ENCODE measurements around the gene MUC4.

GRCh38 chr3:195835791-195836190 lies 24.1 kb upstream of the MUC4 start:
- TF ChIP-seq CTCF (conservative IDR thresholded peaks at IDR 0.05; ENCODE audit: low read depth, low read length) (no peak), POLR2A (IDR thresholded peaks at IDR 0.05; ENCODE audit: low read depth, low read length) (no peak), MAZ (IDR thresholded peaks at IDR 0.05; ENCODE audit: borderline replicate concordance, low read depth, low read length) (no peak), SMC3 (IDR thresholded peaks at IDR 0.05; ENCODE audit: low read depth, low read length) (no peak), MAFK (IDR thresholded peaks at IDR 0.05; ENCODE audit: low read depth, low read length) (no peak), RAD21 (IDR thresholded peaks at IDR 0.05; ENCODE audit: low read length) (no peak), CEBPB (IDR thresholded peaks at IDR 0.05; ENCODE audit: low read depth, low read length) (no peak), RCOR1 (IDR thresholded peaks at IDR 0.05; ENCODE audit: insufficient replicate concordance, low read length) (no peak), ELK1 (IDR thresholded peaks at IDR 0.05; ENCODE audit: borderline replicate concordance, low read depth, low read length) (no peak), BHLHE40 (IDR thresholded peaks at IDR 0.05; ENCODE audit: low read depth, low read length) (no peak), FOS (IDR thresholded peaks at IDR 0.05; ENCODE audit: low read depth, low read length) (no peak), MXI1 (IDR thresholded peaks at IDR 0.05; ENCODE audit: borderline replicate concordance, low read depth, low read length) (no peak)

Measured in IMR-90 (cell line).